GM19438 (cell line): ENCODE data around the gene KDM1B.
"Not testable (repeated sequence)": the region's sequence is repeated elsewhere in the genome, so short reads cannot be mapped to it uniquely, and the experiment has no call there.

Experiments
- ATAC-seq: cut with Tn5 transposase; IDR thresholded peaks from one replicate; pipeline ENCODE4 v1.9.1; 2021; ENCODE audit warnings: low read depth; ENCODE audit not compliant: unreplicated experiment

The KDM1B gene

GRCh38 chr6:18186033-18186432 lies 30.8 kb downstream of the KDM1B start:
- no peak for ATAC-seq

- ATAC-seq, result no peak
Measured at GRCh38 chr6:18186540-18187250, 31.5 kb downstream of the KDM1B start.

- ATAC-seq, result no peak
Measured at GRCh38 chr6:18187701-18188100, 32.5 kb downstream of the KDM1B start.

GRCh38 chr6:18189196-18189595 lies 34.0 kb downstream of the KDM1B start:
- ATAC-seq, result no peak

- ATAC-seq, result no peak
Measured at GRCh38 chr6:18192026-18192425, 36.8 kb downstream of the KDM1B start.

- ATAC-seq, result no peak
Measured at GRCh38 chr6:18203786-18204185, 48.6 kb downstream of the KDM1B start.

GRCh38 chr6:18204691-18205090 lies 49.5 kb downstream of the KDM1B start:
- no peak for ATAC-seq

- no peak for ATAC-seq
Measured at GRCh38 chr6:18206591-18206990, 51.4 kb downstream of the KDM1B start.

GRCh38 chr6:18207438-18207837 lies 52.2 kb downstream of the KDM1B start:
- no peak for ATAC-seq

GRCh38 chr6:18207949-18208348 lies 52.7 kb downstream of the KDM1B start:
- ATAC-seq, result no peak

- not testable (repeated sequence) for ATAC-seq
Measured at GRCh38 chr6:18208778-18209177, 53.6 kb downstream of the KDM1B start.

GRCh38 chr6:18209539-18210197 lies 54.4 kb downstream of the KDM1B start:
- ATAC-seq, result no peak

GRCh38 chr6:18210707-18211106 lies 55.5 kb downstream of the KDM1B start:
- ATAC-seq, result no peak

GRCh38 chr6:18211338-18211737 lies 56.1 kb downstream of the KDM1B start:
- ATAC-seq, result peak; percentile 82

GRCh38 chr6:18212231-18212630 lies 57.0 kb downstream of the KDM1B start:
- ATAC-seq, result no peak

- no peak for ATAC-seq
Measured at GRCh38 chr6:18213439-18213838, 58.2 kb downstream of the KDM1B start.

GRCh38 chr6:18214003-18214402 lies 58.8 kb downstream of the KDM1B start:
- ATAC-seq, result no peak

- no peak for ATAC-seq
Measured at GRCh38 chr6:18215436-18215835, 60.2 kb downstream of the KDM1B start.

- no peak for ATAC-seq
Measured at GRCh38 chr6:18216411-18216810, 61.2 kb downstream of the KDM1B start.

GRCh38 chr6:18218233-18218632 lies 63.0 kb downstream of the KDM1B start:
- no peak for ATAC-seq

- no peak for ATAC-seq
Measured at GRCh38 chr6:18219591-18219990, 64.4 kb downstream of the KDM1B start.

GRCh38 chr6:18221288-18221615 lies 66.0 kb downstream of the KDM1B start:
- ATAC-seq, result no peak
